ENCODE data around the gene LIMK1. TPM values are rescaled to one million over a fixed set of nuclear protein-coding genes. Genes with fewer than 3 reads are reported as not detected.

LIMK1 gene
- total RNA-seq, 6 donors from 2014 or later: 15.9 to 51.9 (median 33.0) TPM

- Histone ChIP-seq H3K4me3 (no peak overlapping the region), H3K36me3 (peaks cover 0 to 26% (median 0%) of the 10 kb centered on the region in 4 donors), H3K4me1 (peaks cover 3 to 33% (median 18%) of the 10 kb centered on the region in 4 donors), H3K9me3 (no peaks in the 10 kb centered on the region), H3K27me3 (no peaks in the 10 kb centered on the region), H3K27ac (no peak overlapping the region)
- WGBS, 2 donors: 88 to 100% methylated on average over 3 to 7 of the region's 14 CpGs
- ATAC-seq (ENCODE audit: low FRiP score in 2 of 2): no peak
- DNase-seq: peak in 1 of 2 donors; percentile 88
- no peak for TF ChIP-seq POLR2AphosphoS5 (IDR thresholded peaks at IDR 0.05)
- TF ChIP-seq EP300 (IDR thresholded peaks at IDR 0.05): no peak
- TF ChIP-seq POLR2A (IDR thresholded peaks at IDR 0.05): no peak
- no peak for TF ChIP-seq CTCF (IDR thresholded peaks at IDR 0.05)
Measured at GRCh38 chr7:74063223-74063641, 20.4 kb upstream of the LIMK1 start.

- Histone ChIP-seq H3K4me1 (peaks cover 3 to 33% (median 18%) of the 10 kb centered on the region in 4 donors), H3K4me3 (no peak overlapping the region), H3K36me3 (peaks cover 0 to 22% (median 0%) of the 10 kb centered on the region in 4 donors), H3K27ac (no peak overlapping the region), H3K27me3 (no peaks in the 10 kb centered on the region), H3K9me3 (no peaks in the 10 kb centered on the region)
- ATAC-seq (ENCODE audit: low FRiP score in 2 of 2): no peak
- WGBS, 2 donors: 97 to 98% methylated on average over 12 of the region's 12 CpGs
- TF ChIP-seq EP300 (IDR thresholded peaks at IDR 0.05): no peak
- TF ChIP-seq POLR2A (IDR thresholded peaks at IDR 0.05): no peak
- no peak for TF ChIP-seq CTCF (IDR thresholded peaks at IDR 0.05)
- no peak for TF ChIP-seq POLR2AphosphoS5 (IDR thresholded peaks at IDR 0.05)
- DNase-seq: no peak
Measured at GRCh38 chr7:74063646-74064045, 20.0 kb upstream of the LIMK1 start.

GRCh38 chr7:74064696-74065095 lies 18.9 kb upstream of the LIMK1 start:
- no peaks in the 10 kb centered on the region for H3K9me3 ChIP-seq
- H3K4me1 ChIP-seq: peaks cover 3 to 28% (median 15%) of the 10 kb centered on the region in 4 donors
- WGBS, 2 donors: 92 to 94% methylated on average over 4 of the region's 4 CpGs
- no peak for ATAC-seq (ENCODE audit: low FRiP score in 2 of 2)
- no peak overlapping the region for H3K27ac ChIP-seq
- no peak for TF ChIP-seq CTCF (IDR thresholded peaks at IDR 0.05)
- TF ChIP-seq EP300 (IDR thresholded peaks at IDR 0.05): no peak
- no peak overlapping the region for H3K4me3 ChIP-seq
- no peak for DNase-seq
- H3K36me3 ChIP-seq: peaks cover 0 to 13% (median 0%) of the 10 kb centered on the region in 4 donors
- H3K27me3 ChIP-seq: no peaks in the 10 kb centered on the region

- DNase-seq: peak in 1 of 2 donors; percentile 29
- Histone ChIP-seq H3K36me3 (peaks cover 0 to 4% (median 0%) of the 10 kb centered on the region in 4 donors), H3K9me3 (no peaks in the 10 kb centered on the region), H3K4me3 (no peak overlapping the region), H3K27ac (no peak overlapping the region), H3K27me3 (no peaks in the 10 kb centered on the region), H3K4me1 (peaks cover 3 to 13% (median 9%) of the 10 kb centered on the region in 4 donors)
- TF ChIP-seq CTCF (IDR thresholded peaks at IDR 0.05) (no peak), POLR2A (IDR thresholded peaks at IDR 0.05) (no peak), EP300 (IDR thresholded peaks at IDR 0.05) (no peak), POLR2AphosphoS5 (IDR thresholded peaks at IDR 0.05) (no peak)
- no peak for ATAC-seq (ENCODE audit: low FRiP score in 2 of 2)
- WGBS, 2 donors: 81 to 91% methylated on average over 3 of the region's 3 CpGs
Measured at GRCh38 chr7:74066626-74067025, 17.0 kb upstream of the LIMK1 start.

GRCh38 chr7:74068378-74069085 lies 15.1 kb upstream of the LIMK1 start:
- no peak for TF ChIP-seq POLR2A (IDR thresholded peaks at IDR 0.05)
- TF ChIP-seq EP300 (IDR thresholded peaks at IDR 0.05): no peak
- no peak for TF ChIP-seq POLR2AphosphoS5 (IDR thresholded peaks at IDR 0.05)
- TF ChIP-seq CTCF (IDR thresholded peaks at IDR 0.05): no peak
- H3K4me1 ChIP-seq: no peaks in the 10 kb centered on the region
- H3K9me3 ChIP-seq: no peaks in the 10 kb centered on the region
- DNase-seq (peak in 1 of 2 donors; percentile 69), ATAC-seq (ENCODE audit: low FRiP score in 2 of 2) (no peak)
- WGBS, 2 donors: 85 to 86% methylated on average over 20 of the region's 20 CpGs
- H3K4me3 ChIP-seq: no peak overlapping the region
- H3K27ac ChIP-seq: no peak overlapping the region
- H3K27me3 ChIP-seq: no peaks in the 10 kb centered on the region
- no peaks in the 10 kb centered on the region for H3K36me3 ChIP-seq
